SK-N-MC (cell line): Measurements from ENCODE around the gene PIGV.

ENCODE experiments used
- EZH2 ChIP-seq: fragments of 200-600 bp; sonication (generic); IDR thresholded peaks from one replicate; pipeline ENCODE4 v1.6.1; 2017; ENCODE audit warnings: antibody characterized with exemption
- FOXP2 ChIP-seq: optimal IDR thresholded peaks from 2 replicates; pipeline ENCODE3; 2011; ENCODE audit warnings: mild to moderate bottlenecking, moderate library complexity; ENCODE audit not compliant: insufficient read depth; ENCODE audit errors: extremely low read length, control extremely low read depth
- POLR2AphosphoS5 ChIP-seq: IDR thresholded peaks from 2 replicates; pipeline ENCODE4 v1.6.1; 2012; ENCODE audit warnings: mild to moderate bottlenecking, low read depth, low read length, borderline replicate concordance

- TF ChIP-seq POLR2AphosphoS5 = no peak
- TF ChIP-seq EZH2 = no peak
- no peak for TF ChIP-seq FOXP2
Measured at GRCh38 chr1:26811057-26811456, 23.3 kb downstream of the PIGV start.
